HG02870 (cell line): ENCODE measurements around the gene TXLNB.

Experiments
- ATAC-seq: cut with Tn5 transposase; IDR thresholded peaks from one replicate; pipeline ENCODE4 v1.9.1; 2021; ENCODE audit warnings: mild to moderate bottlenecking, moderate library complexity; ENCODE audit not compliant: unreplicated experiment

The TXLNB gene

DNA sequence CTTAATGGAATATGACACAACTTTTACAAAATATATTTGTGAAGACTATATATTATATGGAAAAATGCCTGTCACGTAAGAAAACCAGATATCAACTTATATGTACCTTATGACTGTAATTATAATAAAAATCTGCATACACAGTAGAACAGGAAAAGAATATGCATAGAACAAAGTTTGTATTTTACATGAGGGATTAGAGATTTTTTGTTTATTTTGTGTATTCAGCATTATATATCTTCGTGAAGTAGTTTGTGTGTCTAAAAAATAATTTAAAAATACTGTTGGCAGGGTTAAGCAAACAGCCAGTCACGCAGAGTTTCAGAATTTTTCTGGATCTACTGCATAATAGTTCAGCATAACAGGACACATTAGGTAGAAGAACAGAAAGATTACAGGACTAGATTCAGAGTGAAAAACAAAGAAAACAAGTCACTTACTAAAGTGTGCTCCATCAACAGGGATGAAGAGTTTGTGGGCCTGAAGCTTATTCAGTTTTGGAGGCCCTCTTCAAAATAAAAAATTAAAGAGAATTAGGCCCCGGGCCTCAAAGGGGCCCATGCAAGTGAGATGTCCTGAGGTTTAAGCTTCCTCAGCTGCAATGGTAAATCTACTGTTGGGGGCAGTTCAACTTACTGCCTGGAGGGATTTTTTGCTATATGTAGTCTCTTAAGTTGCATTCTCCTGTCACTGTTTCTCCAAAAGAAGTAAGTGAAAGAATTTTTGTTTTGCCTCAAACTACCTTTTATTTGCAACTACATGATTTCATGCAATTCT is 16.3 kb downstream of the TXLNB start:
- ATAC-seq = no peak

- ATAC-seq = peak; percentile 91
Observed at GRCh38 chr6:139271056-139271455, 20.7 kb downstream of the TXLNB start.

DNA sequence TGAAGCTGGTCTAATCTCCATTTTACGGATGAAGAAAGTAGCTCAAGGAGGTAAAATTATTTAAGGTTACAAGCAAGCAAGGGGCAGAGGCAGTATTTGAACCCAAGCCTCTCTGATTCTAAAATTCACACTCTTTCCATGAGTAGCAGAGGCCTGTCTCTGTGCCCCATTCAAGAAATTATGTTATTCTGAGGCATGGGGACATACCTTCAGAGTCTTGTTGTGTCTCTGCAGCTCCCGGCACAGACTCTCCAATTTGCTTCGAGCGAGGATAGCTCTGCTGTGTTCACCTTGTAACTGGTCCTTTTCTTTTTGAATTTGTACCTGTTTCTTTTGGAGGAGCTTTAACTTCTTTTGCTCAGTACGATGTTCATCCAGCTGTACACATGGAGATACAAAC is 21.5 kb downstream of the TXLNB start:
- ATAC-seq = no peak

DNA sequence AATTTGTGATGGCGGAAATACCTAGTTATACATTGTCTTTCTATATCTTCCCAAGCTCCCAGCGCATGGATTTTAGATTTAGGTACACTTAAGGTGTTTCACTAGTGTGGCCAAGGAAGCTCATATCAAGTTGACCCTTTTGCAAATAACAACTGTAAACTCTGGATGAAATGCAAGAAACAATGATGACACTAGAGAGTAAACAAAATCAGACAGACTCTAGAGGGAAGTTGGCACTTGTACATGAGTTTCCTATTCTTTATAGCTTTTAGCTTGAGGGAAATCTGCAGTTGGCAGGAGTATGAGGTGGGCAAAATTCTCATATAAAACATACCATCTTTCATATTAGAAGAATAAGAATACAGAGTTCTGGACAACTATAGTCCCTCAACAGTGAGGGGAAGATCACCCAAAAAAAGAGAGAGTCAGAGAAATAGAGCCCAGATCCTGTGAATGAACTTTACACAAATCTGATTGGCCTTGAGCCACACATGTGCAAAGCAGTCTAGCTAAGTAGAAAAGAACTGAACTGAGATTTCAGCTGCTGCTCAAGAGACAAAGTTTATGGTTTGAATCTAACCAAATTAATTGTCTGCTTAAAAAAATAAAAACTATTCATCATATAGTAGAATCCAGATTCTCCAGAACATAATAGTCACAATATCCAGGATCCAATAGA is 26.1 kb downstream of the TXLNB start:
- no peak for ATAC-seq

- ATAC-seq = peak; percentile 96
Observed at GRCh38 chr6:139262519-139263300, 29.1 kb downstream of the TXLNB start.

- peak; percentile 35 for ATAC-seq
Observed at GRCh38 chr6:139257821-139258398, 33.9 kb downstream of the TXLNB start.

GRCh38 chr6:139257291-139257690 is 34.5 kb downstream of the TXLNB start:
- no peak for ATAC-seq

- no peak for ATAC-seq
Observed at GRCh38 chr6:139256087-139256486, 35.7 kb downstream of the TXLNB start.

DNA sequence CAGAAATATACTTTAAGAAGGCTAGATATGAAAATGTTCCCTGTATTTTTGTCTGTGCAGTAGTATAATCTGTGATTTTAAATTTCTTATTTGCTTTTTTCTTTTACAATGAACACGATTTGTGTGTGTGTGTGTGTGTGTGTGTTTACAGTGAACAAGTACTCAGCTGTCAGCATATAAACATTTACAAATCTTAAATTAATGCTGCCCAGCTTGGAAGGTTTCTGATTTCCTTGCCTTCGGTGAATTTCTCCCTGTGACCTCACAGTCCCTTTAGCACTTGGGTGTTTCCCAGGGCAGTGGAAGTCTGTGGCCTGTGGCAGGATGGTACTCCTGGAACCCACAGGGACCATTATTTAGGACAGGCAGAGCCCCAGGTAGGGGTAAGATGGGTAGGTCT is 37.6 kb downstream of the TXLNB start:
- no peak for ATAC-seq

GRCh38 chr6:139253656-139254055 is 38.1 kb downstream of the TXLNB start:
- ATAC-seq = no peak

DNA sequence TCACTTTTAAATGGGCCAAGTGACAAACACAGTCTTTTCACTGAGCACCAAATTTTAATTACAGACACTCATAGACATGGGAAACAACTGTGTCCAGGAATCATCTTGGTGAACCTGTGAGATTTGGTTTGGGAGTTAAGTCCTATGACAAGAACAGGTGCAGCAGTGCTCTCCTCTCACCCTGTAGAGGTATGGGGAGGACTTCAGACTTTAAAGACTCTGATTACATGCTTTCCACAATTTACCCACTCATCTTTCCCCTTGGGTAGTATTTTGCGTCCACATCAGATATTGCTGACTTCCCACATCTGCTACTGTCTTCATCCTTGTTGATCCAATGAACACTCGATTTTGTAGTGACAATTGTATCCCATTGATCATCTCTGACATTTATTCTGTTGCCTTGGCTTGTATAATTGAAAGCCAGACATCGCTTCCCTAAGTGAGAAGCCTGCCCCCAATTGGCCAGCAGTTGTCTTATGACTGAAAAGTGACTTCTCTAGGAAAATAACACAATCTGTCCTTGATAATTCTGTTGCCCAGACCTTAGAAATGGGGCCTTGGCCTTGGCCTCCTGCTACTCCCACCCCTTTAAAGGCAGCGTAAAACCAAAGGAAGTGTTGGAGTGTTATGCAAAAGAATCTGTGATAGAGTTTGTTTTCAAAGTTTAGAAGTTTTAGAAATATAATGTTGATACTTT is 40.0 kb downstream of the TXLNB start:
- ATAC-seq = no peak

DNA sequence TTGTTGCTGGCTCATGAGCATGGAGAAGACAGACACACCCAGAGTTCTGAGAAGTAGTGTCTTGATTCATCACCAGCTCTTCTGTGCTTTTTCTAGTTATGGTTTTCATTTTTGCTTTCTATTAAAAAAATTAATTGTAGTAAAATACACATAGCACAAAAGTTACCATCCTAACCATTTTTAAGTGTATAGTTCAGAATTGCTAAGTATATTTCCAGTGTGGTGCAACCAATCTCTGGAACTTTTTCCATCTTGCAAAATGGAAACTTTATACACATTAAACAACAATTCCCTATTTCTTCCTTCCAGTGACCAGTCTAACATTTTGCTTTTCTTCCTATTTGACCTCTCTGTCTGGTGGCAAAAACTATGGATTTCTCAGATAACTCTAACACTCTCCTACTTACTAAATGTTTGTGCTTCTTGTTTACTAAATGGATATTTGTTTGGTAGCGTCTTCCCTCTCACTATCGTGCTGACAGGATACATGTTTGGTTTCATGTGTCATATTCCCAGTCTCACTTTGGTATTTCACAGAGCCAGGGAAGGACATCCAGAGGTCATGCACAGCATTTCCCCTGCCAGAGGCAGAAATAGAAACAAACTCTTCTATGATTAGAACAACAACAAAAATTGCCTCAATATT is 40.6 kb downstream of the TXLNB start:
- no peak for ATAC-seq

GRCh38 chr6:139250296-139251044 is 41.3 kb downstream of the TXLNB start:
- peak; percentile 95 for ATAC-seq

GRCh38 chr6:139249395-139249794 is 42.4 kb downstream of the TXLNB start:
- ATAC-seq = no peak

GRCh38 chr6:139248911-139249310 is 42.9 kb downstream of the TXLNB start:
- no peak for ATAC-seq

GRCh38 chr6:139247618-139248017 is 44.2 kb downstream of the TXLNB start:
- ATAC-seq = no peak

DNA sequence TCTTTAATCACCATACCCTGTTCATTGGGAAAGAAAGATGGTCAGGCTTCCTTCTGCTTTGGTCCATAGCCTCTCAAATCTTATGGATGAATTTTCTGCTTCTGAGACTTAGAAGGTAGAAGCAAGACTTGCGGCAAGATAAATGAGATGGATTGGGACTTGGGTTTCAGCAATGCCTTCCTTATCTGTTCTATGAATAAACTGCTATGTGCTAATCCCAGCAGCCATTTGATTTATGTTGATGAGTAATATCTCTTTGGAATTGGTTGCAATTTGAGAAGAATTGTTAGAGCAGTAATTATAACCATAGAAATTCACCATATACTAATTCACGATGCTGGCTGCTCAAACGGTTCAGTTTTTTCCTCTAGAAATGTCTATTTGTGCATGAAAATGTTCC is 48.3 kb downstream of the TXLNB start:
- no peak for ATAC-seq

DNA sequence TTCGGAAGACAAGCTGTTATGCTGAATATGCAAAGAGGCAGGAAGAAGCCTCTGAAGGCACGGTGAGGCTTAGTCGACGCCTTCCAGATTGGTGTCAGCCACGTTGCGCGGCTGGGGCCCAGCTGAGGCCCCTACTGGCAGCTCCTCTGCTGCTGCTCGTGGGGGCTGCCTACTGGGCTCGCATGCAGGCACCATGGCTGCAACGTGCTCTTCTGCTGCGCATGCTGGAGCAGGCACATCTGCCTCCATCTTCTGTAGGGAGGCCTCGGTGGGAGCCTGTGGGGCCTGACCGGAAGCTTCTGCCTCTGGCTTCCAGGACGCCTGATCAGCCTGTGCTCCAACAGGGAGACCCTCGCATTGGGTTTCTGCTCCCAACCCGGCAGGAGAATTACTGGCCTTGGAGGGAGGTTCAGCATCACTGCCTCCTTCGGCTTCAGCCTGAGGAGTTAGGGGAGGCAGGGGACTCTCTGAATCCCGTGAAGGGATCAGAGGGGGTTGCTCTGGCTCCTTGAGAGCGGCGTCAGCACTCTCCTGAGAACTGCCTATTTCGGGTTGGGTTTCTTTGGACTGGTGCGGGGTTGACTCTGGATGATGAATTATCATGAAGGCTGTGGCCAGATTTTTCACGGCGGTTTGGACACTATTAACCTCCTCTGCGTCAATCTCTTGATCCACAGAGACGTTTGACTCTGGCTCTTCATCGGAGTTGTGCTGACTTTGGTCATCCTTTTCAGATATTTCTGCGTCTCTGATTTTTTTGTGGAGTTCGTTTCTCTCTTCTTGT is 49.1 kb downstream of the TXLNB start:
- no peak for ATAC-seq
